ENCODE measurements around the gene GNG3.

Gene GNG3

GRCh38 chr11:62757846-62758788, 50.6 kb downstream of the GNG3 start:
- DNase-seq (ENCODE audit: low spot score) = no peak
